ENCODE results near the gene PRPH. TPM values are rescaled to one million over a fixed set of nuclear protein-coding genes. Genes with fewer than 3 reads are reported as not detected.

PRPH gene
- total RNA-seq, 2 experiments from 2014 or later: not detected

DNA sequence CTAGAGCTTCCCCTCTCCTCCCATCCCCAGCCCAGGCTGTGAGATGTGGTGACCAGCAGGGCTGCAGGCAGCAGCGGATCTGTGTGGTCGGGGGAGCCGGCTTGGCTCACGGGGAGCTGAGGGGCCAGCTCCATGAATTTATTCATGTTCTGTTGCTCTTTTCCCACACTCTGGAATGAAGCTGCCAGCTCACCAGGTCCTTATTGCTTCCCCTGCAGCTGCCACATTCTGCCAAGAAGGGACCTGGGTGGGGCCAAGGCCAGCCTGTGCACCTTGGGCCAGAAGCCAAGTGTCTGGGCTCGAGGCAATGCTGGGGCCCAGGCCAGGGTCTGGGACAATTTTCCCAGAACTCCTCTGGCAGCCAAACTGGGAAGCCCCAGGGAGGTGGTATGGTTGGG lies 44.5 kb downstream of the PRPH start:
- no peak overlapping the region for H3K27ac Mint-ChIP-seq

DNA sequence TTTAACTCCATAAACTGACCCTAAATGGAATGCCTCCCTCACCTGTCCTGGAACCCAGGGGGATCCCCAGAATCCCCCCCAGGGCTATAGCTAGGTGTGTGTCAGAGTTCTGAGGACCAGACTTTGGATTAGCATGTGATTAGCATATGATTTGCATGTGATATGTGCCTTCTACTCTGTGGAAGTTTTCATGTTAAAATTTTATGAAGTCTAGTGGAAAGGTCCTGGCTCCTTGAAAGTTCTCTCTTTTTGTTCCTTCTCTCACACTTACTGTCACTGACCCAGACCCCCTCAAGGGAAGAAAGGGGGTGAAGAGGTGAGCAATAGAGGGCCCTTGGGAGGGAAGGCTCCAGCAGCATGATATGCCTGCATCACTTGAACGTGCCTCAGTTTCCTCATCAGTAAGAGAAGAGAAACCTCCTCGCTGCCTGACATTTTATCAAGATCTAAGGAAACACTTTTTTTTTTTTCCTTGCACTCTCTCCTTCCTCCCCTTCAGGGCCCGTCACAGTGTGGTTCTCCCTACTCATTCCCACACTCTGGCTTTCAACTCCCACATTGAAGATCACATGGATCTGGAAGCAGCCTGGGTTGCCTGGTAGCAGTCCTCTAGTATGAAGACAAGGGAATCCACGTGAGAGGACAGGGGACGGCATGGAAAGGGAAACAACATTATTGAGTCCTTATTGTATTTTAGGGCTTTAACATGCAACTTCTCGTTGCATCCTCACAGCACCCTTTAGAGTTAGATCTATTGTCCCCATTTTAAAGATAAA lies 45.3 kb downstream of the PRPH start:
- intact Hi-C loops (cut with micrococcal nuclease): loop anchor here (5.0 to 10.0 kb wide), 2 partner anchors 253 to 365 kb away; partner anchors contain the start of genes WNT1 and WNT10B
- CTCF ChIA-PET: interaction anchor here (0.5 to 4.3 kb wide), 7 partner anchors 10 to 66 kb away, joined by 3 to 153 read pairs (median 7); partner anchors contain the start of gene PRPH
- Mint-ChIP-seq H3K27me3 (ENCODE audit: low read depth) (peaks cover 71% of the 10 kb centered on the region), H3K9me3 (no peaks in the 10 kb centered on the region), H3K4me1 (ENCODE audit: low read depth) (peaks cover 41% of the 10 kb centered on the region), H3K27ac (no peak overlapping the region), H3K4me3 (no peak overlapping the region), H3K36me3 (ENCODE audit: low read depth) (no peaks in the 10 kb centered on the region)
- no peak for DNase-seq

More for the DNA sequence above, 44.5 kb downstream of the PRPH start:
- no peak overlapping the region for H3K4me3 Mint-ChIP-seq
- H3K36me3 Mint-ChIP-seq (ENCODE audit: low read depth): peaks cover 2% of the 10 kb centered on the region
- H3K4me1 Mint-ChIP-seq (ENCODE audit: low read depth): peaks cover 39% of the 10 kb centered on the region
- CTCF ChIA-PET: interaction anchor here (0.5 to 4.3 kb wide), 7 partner anchors 18 to 196 kb away, joined by 3 to 66 read pairs (median 6); partner anchors contain the start of gene PRPH
- H3K9me3 Mint-ChIP-seq: no peaks in the 10 kb centered on the region
- intact Hi-C loops (cut with micrococcal nuclease): no loop called here
- peaks cover 76% of the 10 kb centered on the region for H3K27me3 Mint-ChIP-seq (ENCODE audit: low read depth)
- DNase-seq: no peak

- H3K4me1 Mint-ChIP-seq (ENCODE audit: low read depth): peaks cover 45% of the 10 kb centered on the region
- intact Hi-C loops (cut with micrococcal nuclease): loop anchor here (5.0 to 10.0 kb wide), 2 partner anchors 254 to 366 kb away; partner anchors contain the start of genes WNT1 and WNT10B
- peaks cover 74% of the 10 kb centered on the region for H3K27me3 Mint-ChIP-seq (ENCODE audit: low read depth)
- CTCF ChIA-PET: interaction anchor here (0.8 to 3.9 kb wide), 14 partner anchors 9 to 288 kb away, joined by 3 to 153 read pairs (median 4); partner anchors contain the start of genes PRPH and TROAP
- DNase-seq: no peak
- no peaks in the 10 kb centered on the region for H3K9me3 Mint-ChIP-seq
- no peak overlapping the region for H3K27ac Mint-ChIP-seq
- H3K4me3 Mint-ChIP-seq: no peak overlapping the region
- no peaks in the 10 kb centered on the region for H3K36me3 Mint-ChIP-seq (ENCODE audit: low read depth)
Measured at GRCh38 chr12:49340971-49341776, 46.2 kb downstream of the PRPH start.

DNA sequence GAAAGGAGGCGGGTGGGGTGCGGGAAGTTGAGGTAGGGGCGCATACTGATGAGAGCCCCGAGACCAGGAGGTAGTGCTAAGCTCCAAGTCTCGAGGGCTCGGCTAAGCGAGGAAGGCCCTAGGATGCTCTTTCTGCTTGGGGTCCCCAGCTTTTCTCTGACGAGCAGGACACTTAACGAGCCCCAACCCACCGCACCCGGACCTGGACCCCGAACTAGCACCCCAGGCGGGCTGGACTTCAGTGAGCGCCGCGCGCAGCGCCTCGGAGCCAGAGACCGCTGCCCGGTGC lies 46.8 kb downstream of the PRPH start:
- Mint-ChIP-seq H3K4me3 (no peak overlapping the region), H3K4me1 (ENCODE audit: low read depth) (peaks cover 47% of the 10 kb centered on the region)
- CTCF ChIA-PET: interaction anchor here (0.6 to 3.9 kb wide), 19 partner anchors 10 to 288 kb away, joined by 3 to 153 read pairs (median 5); partner anchors contain the start of genes PRPH and TROAP

DNA sequence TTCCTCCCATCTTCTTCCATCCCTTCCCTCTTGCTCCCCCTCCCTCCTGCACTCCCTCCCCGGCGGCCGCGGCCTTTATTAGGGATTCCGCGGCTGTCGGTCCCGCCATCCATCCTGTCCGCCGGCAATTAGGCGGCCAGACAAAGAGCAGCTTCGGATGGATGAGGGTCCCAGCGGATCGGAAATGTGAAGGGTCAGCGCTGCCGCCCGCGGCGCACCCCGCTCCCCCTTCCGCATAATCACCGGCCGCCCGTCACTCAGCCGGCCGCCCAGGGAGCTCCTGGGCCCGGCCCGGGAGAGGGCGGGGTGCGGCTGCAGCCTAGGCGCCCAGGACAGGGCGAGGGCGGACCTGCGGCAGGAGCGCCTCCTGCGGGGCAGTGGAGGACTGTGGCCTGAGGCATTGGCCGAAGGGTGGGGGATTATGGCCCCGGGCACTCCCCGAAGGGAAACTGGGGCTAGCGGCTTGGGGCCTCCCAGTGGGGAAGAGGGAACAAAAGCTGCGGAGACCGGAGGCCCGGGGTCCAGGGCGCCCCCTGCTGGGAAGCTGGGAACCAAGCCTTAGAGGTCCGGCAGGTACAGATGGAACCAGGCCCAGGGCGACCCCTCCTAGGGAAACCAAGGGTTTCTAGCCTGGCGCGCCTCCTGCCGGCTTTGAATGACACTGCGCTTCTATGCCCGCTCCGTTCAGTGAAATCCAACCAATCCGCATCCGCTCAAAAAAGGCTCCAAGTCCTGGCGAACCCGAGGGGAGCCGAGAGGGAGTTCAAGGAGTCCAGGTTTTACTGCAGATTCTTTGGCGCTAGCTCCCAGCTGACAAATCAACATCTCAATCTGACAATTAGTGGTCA lies 47.3 kb downstream of the PRPH start:
- Mint-ChIP-seq H3K27ac (no peak overlapping the region), H3K27me3 (ENCODE audit: low read depth) (peaks cover 78% of the 10 kb centered on the region), H3K36me3 (ENCODE audit: low read depth) (no peaks in the 10 kb centered on the region), H3K4me1 (ENCODE audit: low read depth) (peaks cover 48% of the 10 kb centered on the region), H3K4me3 (no peak overlapping the region), H3K9me3 (no peaks in the 10 kb centered on the region)
- CTCF ChIA-PET: interaction anchor here (0.6 to 3.9 kb wide), 24 partner anchors 10 to 287 kb away, joined by 3 to 153 read pairs (median 5); partner anchors contain the start of genes PRPH, SPATS2 and TROAP
- intact Hi-C loops (cut with micrococcal nuclease): loop anchor here (1.0 to 10.0 kb wide), 6 partner anchors 20 to 367 kb away; partner anchors contain the start of genes TUBA1C, WNT1 and WNT10B
- DNase-seq: peak; percentile 90

More for the DNA sequence above, 46.8 kb downstream of the PRPH start:
- H3K27me3 Mint-ChIP-seq (ENCODE audit: low read depth): peaks cover 77% of the 10 kb centered on the region
- H3K9me3 Mint-ChIP-seq: no peaks in the 10 kb centered on the region
- no peaks in the 10 kb centered on the region for H3K36me3 Mint-ChIP-seq (ENCODE audit: low read depth)
- H3K27ac Mint-ChIP-seq: no peak overlapping the region
- intact Hi-C loops (cut with micrococcal nuclease): loop anchor here (1.0 to 10.0 kb wide), 6 partner anchors 19 to 367 kb away; partner anchors contain the start of genes TUBA1C, WNT1 and WNT10B
- no peak for DNase-seq

- intact Hi-C loops (cut with micrococcal nuclease): loop anchor here (1.0 to 10.0 kb wide), 6 partner anchors 21 to 368 kb away; partner anchors contain the start of genes TUBA1C, WNT1 and WNT10B
- H3K36me3 Mint-ChIP-seq (ENCODE audit: low read depth): no peaks in the 10 kb centered on the region
- CTCF ChIA-PET: interaction anchor here (0.6 to 3.9 kb wide), 19 partner anchors 10 to 210 kb away, joined by 3 to 153 read pairs (median 5); partner anchors contain the start of genes PRPH, SPATS2 and TROAP
- peak overlapping the region; percentile 48 for H3K27ac Mint-ChIP-seq
- peak overlapping the region; percentile 1 for H3K4me3 Mint-ChIP-seq
- peaks cover 74% of the 10 kb centered on the region for H3K27me3 Mint-ChIP-seq (ENCODE audit: low read depth)
- H3K9me3 Mint-ChIP-seq: no peaks in the 10 kb centered on the region
- peaks cover 43% of the 10 kb centered on the region for H3K4me1 Mint-ChIP-seq (ENCODE audit: low read depth)
- peak; percentile 73 for DNase-seq
Measured at GRCh38 chr12:49342914-49343731, 48.2 kb downstream of the PRPH start.

DNA sequence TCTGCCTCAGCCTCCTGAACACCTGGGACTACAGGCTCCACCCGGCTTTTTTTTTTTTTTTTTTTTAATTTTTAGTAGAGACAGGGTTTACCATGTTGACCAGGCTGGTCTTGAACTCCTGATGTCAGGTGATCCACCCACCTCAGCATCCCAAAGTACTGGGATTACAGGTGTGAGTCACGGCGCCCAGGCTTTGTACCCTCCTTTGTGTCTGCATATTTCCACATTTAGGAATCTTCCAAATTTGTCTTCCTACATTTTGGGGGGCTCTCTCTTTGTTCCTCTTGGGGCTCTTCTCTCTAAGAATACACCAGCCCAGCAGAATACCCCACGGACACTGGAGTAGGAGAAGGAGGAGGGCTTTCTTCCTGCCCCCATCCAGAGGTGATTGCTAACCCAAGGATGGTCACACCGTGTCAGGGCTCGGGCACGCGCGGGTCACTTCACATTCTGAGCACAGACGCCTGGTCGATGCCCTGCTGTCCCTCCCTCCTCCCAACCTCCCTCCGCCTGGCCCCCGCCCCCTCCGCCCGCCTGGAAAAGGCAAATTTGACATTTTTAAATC lies 49.6 kb downstream of the PRPH start:
- H3K4me3 Mint-ChIP-seq: no peak overlapping the region
- no peak overlapping the region for H3K27ac Mint-ChIP-seq
- DNase-seq: no peak
- peaks cover 42% of the 10 kb centered on the region for H3K4me1 Mint-ChIP-seq (ENCODE audit: low read depth)
- CTCF ChIA-PET: interaction anchor here (0.6 to 3.9 kb wide), 3 partner anchors 13 to 167 kb away, joined by 5 to 153 read pairs (median 28); partner anchors contain the start of gene PRPH
- H3K9me3 Mint-ChIP-seq: no peaks in the 10 kb centered on the region
- peaks cover 69% of the 10 kb centered on the region for H3K27me3 Mint-ChIP-seq (ENCODE audit: low read depth)
- intact Hi-C loops (cut with micrococcal nuclease): loop anchor here (5.0 to 10.0 kb wide), 2 partner anchors 257 to 370 kb away; partner anchors contain the start of genes WNT1 and WNT10B
- no peaks in the 10 kb centered on the region for H3K36me3 Mint-ChIP-seq (ENCODE audit: low read depth)

GRCh38 chr12:49345051-49345824 lies 50.3 kb downstream of the PRPH start:
- DNase-seq: no peak
- intact Hi-C loops (cut with micrococcal nuclease): loop anchor here (10.0 kb wide), 1 partner anchor 370 kb away; the partner anchor contains the start of genes WNT1 and WNT10B
- H3K27ac Mint-ChIP-seq: no peak overlapping the region
- no peaks in the 10 kb centered on the region for H3K36me3 Mint-ChIP-seq (ENCODE audit: low read depth)
- H3K9me3 Mint-ChIP-seq: no peaks in the 10 kb centered on the region
- H3K4me1 Mint-ChIP-seq (ENCODE audit: low read depth): peaks cover 42% of the 10 kb centered on the region
- peaks cover 67% of the 10 kb centered on the region for H3K27me3 Mint-ChIP-seq (ENCODE audit: low read depth)
- no peak overlapping the region for H3K4me3 Mint-ChIP-seq
- CTCF ChIA-PET: interaction anchor here (0.8 to 3.5 kb wide), 2 partner anchors 14 to 49 kb away, joined by 3 to 30 read pairs; partner anchors contain the start of gene PRPH

- intact Hi-C loops (cut with micrococcal nuclease): loop anchor here (2.0 to 10.0 kb wide), 2 partner anchors 21 to 371 kb away; partner anchors contain the start of genes SPATS2, WNT1 and WNT10B
Measured at GRCh38 chr12:49345825-49346658, 51.1 kb downstream of the PRPH start.

More at GRCh38 chr12:49345825-49346658, 51.1 kb downstream of the PRPH start:
- Mint-ChIP-seq H3K4me1 (ENCODE audit: low read depth) (peaks cover 42% of the 10 kb centered on the region), H3K27me3 (ENCODE audit: low read depth) (peaks cover 62% of the 10 kb centered on the region), H3K27ac (no peak overlapping the region), H3K9me3 (no peaks in the 10 kb centered on the region), H3K4me3 (peak overlapping the region; percentile 58), H3K36me3 (ENCODE audit: low read depth) (no peaks in the 10 kb centered on the region)
- CTCF ChIA-PET: interaction anchor here (0.8 to 8.7 kb wide), 8 partner anchors 13 to 168 kb away, joined by 3 to 97 read pairs (median 12); partner anchors contain the start of genes PRPH and TUBA1C
- no peak for DNase-seq
